ENCODE measurements around the gene RNASE13. TPM values are rescaled to one million over a fixed set of nuclear protein-coding genes. Genes with fewer than 3 reads are reported as not detected.
"Not testable (repeated sequence)": the region's sequence is repeated elsewhere in the genome, so short reads cannot be mapped to it uniquely, and the experiment has no call there.

Gene RNASE13
- total and polyA plus RNA-seq, 2 experiments from 2014 or later, result not detected

DNA sequence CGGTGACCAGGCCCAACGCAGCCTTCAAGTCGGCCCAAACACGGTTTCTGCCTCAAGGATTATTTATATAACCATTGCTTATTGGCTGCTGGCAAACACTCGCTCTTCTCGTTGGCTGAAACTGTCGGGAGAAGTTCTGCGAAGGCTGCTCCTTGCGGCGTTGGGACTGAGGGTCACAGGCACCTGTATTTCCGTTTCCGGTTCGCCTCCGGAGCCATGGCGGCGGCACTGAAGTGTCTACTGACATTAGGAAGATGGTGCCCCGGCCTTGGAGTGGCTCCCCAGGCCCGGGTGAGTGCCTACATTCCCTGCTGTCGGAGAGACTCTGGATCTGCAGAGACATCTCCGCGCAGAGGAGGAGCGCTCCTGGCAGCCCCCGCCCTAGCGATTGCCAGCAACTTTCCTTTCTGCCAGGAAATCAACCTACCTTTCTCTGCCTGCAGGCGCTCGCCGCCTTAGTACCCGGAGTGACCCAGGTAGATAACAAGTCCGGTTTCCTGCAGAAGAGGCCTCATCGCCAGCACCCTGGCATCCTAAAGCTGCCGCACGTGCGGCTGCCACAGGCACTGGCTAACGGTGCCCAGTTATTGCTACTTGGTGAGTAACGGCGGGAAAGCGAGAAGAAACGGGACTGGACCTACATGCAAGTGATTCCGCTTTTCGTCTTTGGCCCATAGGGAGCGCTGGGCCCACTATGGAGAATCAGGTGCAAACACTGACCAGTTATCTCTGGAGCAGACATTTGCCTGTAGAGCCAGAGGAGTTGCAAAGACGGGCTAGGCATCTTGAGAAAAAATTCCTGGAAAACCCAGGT is 44.6 kb downstream of the RNASE13 start, which contains the start of gene METTL17:
TSS of gene METTL17 (plus strand) at position 194 of the 814 bp plus-strand sequence. CDS start at position 217, 23 bp downstream.
- Histone ChIP-seq H4K20me1 (ENCODE audit: insufficient read depth) (no peaks in the 10 kb centered on the region), H3K79me2 (ENCODE audit: insufficient read depth) (peaks cover 28% of the 10 kb centered on the region), H3K36me3 (ENCODE audit: low read depth) (peaks cover 22% of the 10 kb centered on the region; the same call in 1 of the 2 replicates), H3K4me1 (ENCODE audit: insufficient read depth) (peaks cover 33% of the 10 kb centered on the region), H2AFZ (peak within 1 kb of the TSS; percentile 93), H3K4me3 (peak within 1 kb of the TSS; percentile 89), H3K9me2 (ENCODE audit: insufficient read depth) (no peaks in the 10 kb centered on the region), H3K9ac (peak within 1 kb of the TSS; percentile 82), H3F3A (ENCODE audit: insufficient read depth) (peaks cover 26% of the 10 kb centered on the region), H3K27ac (peak within 1 kb of the TSS; percentile 68), H3K9me3 (ENCODE audit: low read depth) (no peaks in the 10 kb centered on the region), H3K27me3 (replicated peaks; ENCODE audit: insufficient read depth) (no peaks in the 10 kb centered on the region), H3K4me2 (ENCODE audit: unreplicated experiment) (peak within 1 kb of the TSS; percentile 99)
- WGBS, 2 experiments (ENCODE audit: low coverage in 1 of 2, low lambda C conversion rate in 2 of 2, missing lambda C conversion rate in 2 of 2), result 1 to 2% methylated on average over 41 to 42 of the region's 42 CpGs
- no peak for TF ChIP-seq EZH2phosphoT487 (IDR thresholded peaks at IDR 0.05; ENCODE audit: insufficient read depth, low read depth)
- no peak for TF ChIP-seq EZH2 (IDR thresholded peaks at IDR 0.05; ENCODE audit: insufficient read depth, poor library complexity, severe bottlenecking)
- in situ Hi-C loops (cut with MboI), result no loop called here
- DNase-seq, result peak; percentile 99

DNA sequence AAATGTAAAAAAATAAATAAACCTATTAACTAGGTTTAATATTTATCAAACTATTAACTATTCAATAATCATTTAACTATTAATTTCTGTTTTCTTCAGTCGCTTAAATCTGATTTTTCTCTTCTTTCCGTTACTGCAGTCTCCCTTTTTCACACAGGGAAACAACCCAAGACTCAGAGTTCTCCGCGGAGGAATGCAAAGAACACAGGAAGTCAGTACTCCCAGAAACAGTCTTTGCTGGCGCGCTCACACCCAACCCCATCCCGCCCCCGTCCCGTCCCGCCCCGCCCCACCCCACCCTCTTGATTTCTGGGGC is 45.2 kb downstream of the RNASE13 start:
- Histone ChIP-seq H2AFZ (peak overlapping the region; percentile 60), H3K9ac (peak overlapping the region; percentile 65), H3K9me3 (ENCODE audit: low read depth) (no peaks in the 10 kb centered on the region), H3K4me3 (peak overlapping the region; percentile 49), H3K79me2 (ENCODE audit: insufficient read depth) (peaks cover 28% of the 10 kb centered on the region), H3F3A (ENCODE audit: insufficient read depth) (peaks cover 26% of the 10 kb centered on the region), H3K27me3 (replicated peaks; ENCODE audit: insufficient read depth) (no peaks in the 10 kb centered on the region), H3K9me2 (ENCODE audit: insufficient read depth) (no peaks in the 10 kb centered on the region), H3K36me3 (ENCODE audit: low read depth) (peaks cover 19% of the 10 kb centered on the region; the same call in 1 of the 2 replicates), H3K4me2 (ENCODE audit: unreplicated experiment) (peak overlapping the region; percentile 75), H3K4me1 (ENCODE audit: insufficient read depth) (peaks cover 33% of the 10 kb centered on the region), H3K27ac (peak overlapping the region; percentile 68), H4K20me1 (ENCODE audit: insufficient read depth) (no peaks in the 10 kb centered on the region)
- DNase-seq, result no peak
- in situ Hi-C loops (cut with MboI), result no loop called here
- WGBS, 2 experiments (ENCODE audit: low coverage in 1 of 2, low lambda C conversion rate in 2 of 2, missing lambda C conversion rate in 2 of 2), result 0 to 1% methylated on average over 10 to 11 of the region's 11 CpGs
- TF ChIP-seq EZH2phosphoT487 (IDR thresholded peaks at IDR 0.05; ENCODE audit: insufficient read depth, low read depth) (no peak), EZH2 (IDR thresholded peaks at IDR 0.05; ENCODE audit: insufficient read depth, poor library complexity, severe bottlenecking) (no peak)

DNA sequence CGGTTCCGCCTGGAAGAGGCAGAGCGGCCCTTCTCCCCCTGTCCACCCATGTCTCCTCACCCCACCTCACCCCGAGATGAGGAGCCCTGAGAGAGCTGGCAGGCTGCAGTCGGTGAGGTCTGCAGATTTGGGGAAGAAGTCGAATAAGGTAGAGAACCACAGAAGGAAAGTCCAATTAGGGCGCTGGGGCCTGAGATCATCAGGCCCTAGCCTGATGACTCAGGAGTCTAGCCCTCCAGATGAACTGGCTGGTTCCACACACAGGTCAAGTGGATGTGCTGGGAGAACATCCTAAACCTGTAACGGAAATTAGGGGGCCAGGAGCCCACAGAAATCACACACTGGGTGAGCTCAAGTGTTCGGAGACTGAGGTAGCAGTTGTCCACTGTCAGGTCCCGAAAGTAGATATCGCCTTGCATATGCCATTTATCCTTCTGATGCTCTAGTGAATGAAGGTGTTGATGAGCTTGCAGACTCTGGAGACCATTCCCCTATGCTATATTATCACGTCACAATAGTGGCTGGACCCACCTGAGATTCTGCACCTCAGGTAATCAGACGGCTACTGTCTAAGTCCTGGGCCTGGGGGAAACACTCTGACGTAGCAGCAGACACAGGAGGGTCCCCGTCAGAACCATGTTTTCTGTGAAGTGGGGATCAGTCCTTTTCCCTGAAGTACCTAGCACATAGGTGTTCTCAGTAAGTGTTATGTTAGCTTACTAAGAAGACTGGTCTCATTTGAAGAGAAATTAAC is 45.7 kb downstream of the RNASE13 start:
- WGBS, 2 experiments (ENCODE audit: low coverage in 1 of 2, low lambda C conversion rate in 2 of 2, missing lambda C conversion rate in 2 of 2), result 76 to 79% methylated on average over 14 to 15 of the region's 15 CpGs
- peaks cover 28% of the 10 kb centered on the region for H3K79me2 ChIP-seq (ENCODE audit: insufficient read depth)
- peak overlapping the region; percentile 75 for H3K4me2 ChIP-seq (ENCODE audit: unreplicated experiment)
- peak; percentile 24 for DNase-seq
- H3K9me3 ChIP-seq (ENCODE audit: low read depth), result no peaks in the 10 kb centered on the region
- peak overlapping the region; percentile 68 for H3K27ac ChIP-seq
- H3K4me1 ChIP-seq (ENCODE audit: insufficient read depth), result peaks cover 33% of the 10 kb centered on the region
- no peaks in the 10 kb centered on the region for H3K27me3 ChIP-seq (replicated peaks; ENCODE audit: insufficient read depth)
- H4K20me1 ChIP-seq (ENCODE audit: insufficient read depth), result no peaks in the 10 kb centered on the region
- H3F3A ChIP-seq (ENCODE audit: insufficient read depth), result peaks cover 26% of the 10 kb centered on the region
- in situ Hi-C loops (cut with MboI), result no loop called here
- H3K36me3 ChIP-seq (ENCODE audit: low read depth), result peaks cover 15% of the 10 kb centered on the region; the same call in 1 of the 2 replicates
- H3K9me2 ChIP-seq (ENCODE audit: insufficient read depth), result no peaks in the 10 kb centered on the region
- peak overlapping the region; percentile 60 for H2AFZ ChIP-seq
- TF ChIP-seq EZH2 (IDR thresholded peaks at IDR 0.05; ENCODE audit: insufficient read depth, poor library complexity, severe bottlenecking), result no peak
- H3K4me3 ChIP-seq, result peak overlapping the region; percentile 49
- H3K9ac ChIP-seq, result peak overlapping the region; percentile 65

DNA sequence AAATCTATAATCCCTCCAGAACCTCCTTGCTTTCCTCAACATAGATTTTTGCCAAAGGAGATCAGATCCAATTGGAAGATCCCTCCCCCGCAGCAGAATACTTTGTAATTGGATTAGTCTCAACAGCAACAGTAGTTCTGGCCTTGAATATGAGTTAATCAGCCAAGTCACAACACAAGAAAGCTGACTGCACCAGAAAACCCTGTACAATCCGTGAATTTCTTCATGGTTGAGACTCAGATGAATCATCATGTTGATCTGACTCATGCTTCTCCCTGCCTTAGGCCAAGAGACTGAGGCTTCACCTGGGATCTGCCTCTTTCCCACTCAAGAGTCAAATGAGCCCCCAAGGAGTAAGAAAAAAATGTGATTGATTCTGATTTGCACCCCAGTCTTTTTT is 47.8 kb downstream of the RNASE13 start:
- H3K9me2 ChIP-seq (ENCODE audit: insufficient read depth), result no peaks in the 10 kb centered on the region
- peaks cover under 1% of the 10 kb centered on the region; the same call in 1 of the 2 replicates for H3K36me3 ChIP-seq (ENCODE audit: low read depth)
- no peak for TF ChIP-seq EZH2phosphoT487 (IDR thresholded peaks at IDR 0.05; ENCODE audit: insufficient read depth, low read depth)
- TF ChIP-seq EZH2 (IDR thresholded peaks at IDR 0.05; ENCODE audit: insufficient read depth, poor library complexity, severe bottlenecking), result no peak
- H2AFZ ChIP-seq, result peak overlapping the region; percentile 17
- peaks cover 26% of the 10 kb centered on the region for H3F3A ChIP-seq (ENCODE audit: insufficient read depth)
- H3K27ac ChIP-seq, result peak overlapping the region; percentile 55
- DNase-seq, result peak; percentile 96
- peak overlapping the region; percentile 29 for H3K4me2 ChIP-seq (ENCODE audit: unreplicated experiment)
- no peaks in the 10 kb centered on the region for H3K9me3 ChIP-seq (ENCODE audit: low read depth)
- peaks cover 15% of the 10 kb centered on the region for H3K79me2 ChIP-seq (ENCODE audit: insufficient read depth)
- in situ Hi-C loops (cut with MboI), result no loop called here
- no peaks in the 10 kb centered on the region for H3K27me3 ChIP-seq (replicated peaks; ENCODE audit: insufficient read depth)
- H3K4me3 ChIP-seq, result 0 out of 2 replicates have a peak overlapping the region, but pooled peaks have one; percentile 30
- 0% methylated on average over 2 of the region's 2 CpGs for WGBS, 2 experiments (ENCODE audit: low coverage in 1 of 2, low lambda C conversion rate in 2 of 2, missing lambda C conversion rate in 2 of 2)
- H3K4me1 ChIP-seq (ENCODE audit: insufficient read depth), result peaks cover 33% of the 10 kb centered on the region
- H4K20me1 ChIP-seq (ENCODE audit: insufficient read depth), result no peaks in the 10 kb centered on the region
- H3K9ac ChIP-seq, result peak overlapping the region; percentile 17; the same call in 1 of the 2 replicates

DNA sequence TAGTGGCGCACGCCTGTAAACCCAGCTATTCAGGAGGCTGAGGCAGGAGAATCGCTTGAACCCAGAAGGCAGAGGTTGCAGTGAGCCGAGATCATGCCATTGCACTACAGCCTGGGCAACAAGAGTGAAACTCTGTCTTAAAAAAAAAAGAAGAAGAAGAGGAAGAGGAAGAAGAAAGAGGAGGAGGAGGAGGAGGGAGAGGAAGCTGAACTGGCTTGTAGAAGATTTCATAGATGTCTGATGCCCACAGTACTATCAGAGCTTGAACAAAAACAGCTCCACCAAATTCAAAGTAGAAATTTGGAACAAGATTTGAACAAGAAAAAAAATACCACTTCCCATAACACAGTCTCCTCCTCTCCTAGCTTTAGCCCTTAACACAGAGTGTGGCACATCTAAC is 49.0 kb downstream of the RNASE13 start:
- DNase-seq; H4K20me1 ChIP-seq (ENCODE audit: insufficient read depth); H3K27me3 ChIP-seq (replicated peaks; ENCODE audit: insufficient read depth); H3K4me3 ChIP-seq; H3K27ac ChIP-seq; H2AFZ ChIP-seq; in situ Hi-C loops (cut with MboI); H3K79me2 ChIP-seq (ENCODE audit: insufficient read depth); H3K9me3 ChIP-seq (ENCODE audit: low read depth); H3K4me2 ChIP-seq (ENCODE audit: unreplicated experiment); H3K36me3 ChIP-seq (ENCODE audit: low read depth); H3K9ac ChIP-seq; H3K9me2 ChIP-seq (ENCODE audit: insufficient read depth): not testable (repeated sequence)
- Histone ChIP-seq H3F3A (ENCODE audit: insufficient read depth) (peaks cover 26% of the 10 kb centered on the region), H3K4me1 (ENCODE audit: insufficient read depth) (peaks cover 22% of the 10 kb centered on the region)
- WGBS, 2 experiments (ENCODE audit: low coverage in 1 of 2, low lambda C conversion rate in 2 of 2, missing lambda C conversion rate in 2 of 2), result 91 to 95% methylated on average over 4 of the region's 4 CpGs

Data from GM23248 (cell line).